HG03025 (cell line): ENCODE data around the gene EFL1.

Experiments used
- ATAC-seq: cut with Tn5 transposase; IDR thresholded peaks from one replicate; pipeline ENCODE4 v1.9.1; 2021; ENCODE audit warnings: mild to moderate bottlenecking, moderate library complexity; ENCODE audit not compliant: unreplicated experiment, low FRiP score

The EFL1 gene

DNA sequence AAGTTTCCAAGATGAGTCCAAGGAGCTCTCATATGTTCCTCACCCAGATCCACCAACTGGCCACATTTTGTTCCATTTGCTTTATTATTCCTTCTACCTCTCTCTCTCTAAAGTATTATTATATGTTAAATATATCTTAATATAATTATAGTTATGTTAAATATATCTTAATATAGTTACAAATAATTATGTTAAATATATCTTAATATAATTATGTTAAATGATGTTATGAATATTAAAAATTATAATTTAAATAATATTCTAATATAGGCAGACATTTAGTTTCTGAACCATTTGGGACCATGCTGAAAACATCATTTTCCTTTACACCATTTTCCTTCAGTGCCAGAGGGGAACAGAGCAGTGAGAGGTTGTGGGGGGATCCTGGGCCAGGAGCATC is 166.7 kb downstream of the EFL1 start:
- ATAC-seq = no peak

DNA sequence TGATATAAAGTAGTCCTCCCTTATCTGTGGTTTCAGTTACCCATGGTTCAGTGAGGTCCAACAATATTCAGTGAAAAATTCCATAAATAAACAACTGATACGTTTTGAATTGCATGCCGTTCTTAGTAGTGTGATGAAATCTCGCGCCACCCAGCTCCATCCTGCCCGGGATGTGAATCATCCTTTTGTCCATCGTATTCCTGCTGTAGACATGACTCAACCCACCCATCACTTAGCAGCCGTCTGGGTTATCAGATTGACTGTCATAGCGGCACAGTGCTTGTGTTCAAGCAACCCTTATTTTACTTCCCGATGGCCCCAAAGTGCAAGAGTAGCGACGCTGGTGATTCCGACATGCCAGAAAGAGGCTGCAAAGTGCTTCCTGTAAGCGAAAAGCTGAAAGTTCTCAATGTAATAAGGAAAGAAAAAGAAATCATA is 168.7 kb downstream of the EFL1 start:
- ATAC-seq = no peak

DNA sequence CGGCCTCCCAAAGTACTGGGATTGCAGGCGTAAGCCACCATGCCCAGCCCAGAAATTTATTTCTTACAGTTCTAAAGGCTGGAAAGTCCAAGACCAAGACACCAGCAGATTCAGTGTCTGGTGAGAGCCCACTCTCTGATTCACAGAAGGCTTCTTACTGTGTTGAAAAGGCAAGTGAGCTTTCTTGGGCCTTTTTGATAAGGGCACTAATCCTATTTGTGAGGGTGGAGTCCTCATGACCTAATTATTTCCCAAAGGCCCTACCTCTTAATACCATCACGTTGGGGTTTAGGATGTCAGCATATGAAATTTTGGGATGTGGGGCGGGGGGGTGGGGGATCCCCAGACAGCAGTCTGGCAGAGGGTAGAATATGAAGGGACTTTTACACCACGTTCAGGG is 169.2 kb downstream of the EFL1 start:
- no peak for ATAC-seq

DNA sequence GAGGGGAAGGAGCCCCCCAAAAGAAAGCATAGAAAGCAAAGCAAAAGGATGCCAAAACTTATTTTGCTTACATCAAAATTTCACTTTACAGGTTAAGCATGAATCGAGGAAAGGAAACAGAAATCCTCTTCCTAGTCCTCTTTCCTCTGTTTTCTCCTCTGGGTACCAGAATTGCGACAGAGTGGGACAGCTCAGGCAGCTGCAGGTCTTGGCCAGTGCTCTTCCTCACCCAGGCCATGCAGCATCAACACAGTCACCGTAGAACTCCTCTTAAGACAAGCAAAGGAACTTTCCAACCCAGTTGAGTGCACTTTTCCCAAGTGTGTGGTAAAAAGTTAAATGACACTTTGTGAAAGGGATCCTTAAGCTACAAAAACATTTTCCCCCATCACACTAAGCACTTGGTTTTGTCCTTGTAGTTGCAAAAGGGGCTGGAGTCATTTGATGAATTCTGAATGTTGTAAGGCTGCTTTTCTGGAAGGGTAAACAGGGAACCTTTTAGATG is 170.8 kb downstream of the EFL1 start:
- no peak for ATAC-seq

DNA sequence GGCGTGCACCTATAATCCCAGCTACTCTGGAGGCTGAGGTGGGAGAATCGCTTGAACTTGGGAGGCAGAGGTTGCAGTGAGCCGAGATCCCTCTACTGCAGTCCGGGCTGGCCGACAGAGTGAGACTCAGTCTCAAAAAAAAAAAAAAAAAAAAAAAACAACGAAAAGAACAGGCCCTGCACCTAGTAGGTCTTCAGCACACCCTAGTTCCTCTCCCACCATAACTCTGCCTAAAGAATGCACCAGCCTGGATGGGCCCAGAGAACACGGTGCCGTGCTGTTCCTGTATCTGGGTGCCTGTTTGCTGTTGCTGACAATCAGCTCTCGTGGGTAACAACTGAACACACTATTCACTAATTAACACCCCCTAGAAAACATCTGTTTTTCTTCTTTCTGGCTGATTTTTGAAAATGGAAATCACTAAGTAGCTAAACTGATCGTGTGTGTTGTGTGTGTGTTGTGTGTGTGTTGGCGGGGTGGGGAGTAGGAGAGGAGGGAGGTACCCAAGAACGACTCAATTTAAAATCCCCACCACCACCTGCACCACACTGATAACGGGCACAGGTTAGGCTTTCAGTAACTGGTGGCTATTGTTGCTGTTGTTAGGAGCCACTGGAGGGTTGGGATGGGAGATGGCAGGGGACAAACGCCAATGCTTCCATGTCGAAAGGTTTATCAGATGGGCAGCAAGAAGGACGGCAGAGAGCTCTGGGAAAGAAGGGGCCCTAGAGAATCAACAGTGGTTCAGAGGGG is 176.1 kb downstream of the EFL1 start:
- no peak for ATAC-seq

DNA sequence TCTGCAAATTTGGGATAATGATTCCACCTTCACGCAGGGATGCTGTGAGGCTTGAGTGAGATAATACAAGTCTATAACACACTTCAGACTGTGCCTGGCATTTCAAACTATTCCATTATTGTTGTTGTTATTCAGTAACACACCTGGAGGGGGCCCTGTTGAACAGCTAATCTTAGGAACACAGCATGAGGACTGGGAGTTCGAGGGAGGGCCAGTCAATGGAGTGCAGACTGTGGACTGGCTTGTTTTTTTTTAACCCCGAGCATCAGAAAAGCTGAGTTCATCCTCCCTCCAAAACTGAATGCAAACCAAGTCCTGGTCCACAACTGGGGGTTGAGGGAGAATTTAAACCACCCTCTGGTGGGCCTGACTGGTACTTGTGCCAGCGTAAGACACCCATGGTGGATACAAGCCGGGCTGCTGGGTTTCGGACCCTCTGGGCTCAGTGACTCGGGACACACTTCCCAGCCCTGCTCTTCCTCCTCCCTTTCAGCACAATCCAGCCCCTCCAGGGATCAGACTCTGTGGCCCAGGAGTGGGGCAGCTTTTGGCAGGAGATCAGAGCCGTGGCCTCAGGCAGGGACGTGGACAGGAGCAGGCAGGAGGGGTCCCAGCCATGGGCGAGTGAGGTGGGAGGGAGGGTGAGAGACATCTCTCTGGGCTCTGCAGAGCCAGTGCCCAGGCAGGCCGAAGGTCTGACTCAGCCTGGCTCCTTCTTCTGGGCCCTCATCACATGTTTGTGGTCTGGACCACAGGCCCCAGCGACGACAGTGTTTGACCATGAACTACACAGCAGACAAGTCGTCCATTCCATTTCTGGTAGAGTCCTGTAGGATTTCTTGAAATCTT is 180.4 kb downstream of the EFL1 start:
- ATAC-seq = no peak

DNA sequence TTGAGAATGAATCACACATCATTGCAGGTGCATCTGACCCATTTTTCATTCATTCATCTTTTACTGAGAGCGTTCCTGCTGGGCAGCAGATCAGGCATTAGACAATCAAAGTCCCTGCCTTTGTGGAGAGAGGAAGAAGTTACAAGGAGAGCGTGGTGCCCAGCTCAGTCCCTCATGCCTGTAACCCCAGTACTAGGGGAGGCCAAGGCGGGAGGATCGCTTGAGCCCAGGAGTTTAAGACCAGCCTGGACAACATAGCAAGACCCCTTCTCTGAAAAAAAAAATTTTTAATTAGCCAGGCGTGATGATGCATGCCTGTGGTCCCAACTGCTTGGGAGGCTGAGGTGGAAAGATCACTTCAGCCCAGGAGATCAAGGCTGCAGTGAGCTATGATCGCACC is 181.8 kb downstream of the EFL1 start:
- no peak for ATAC-seq
